A549 (cell line): Measurements from ENCODE around the gene TIAM2.

Source experiments
- HDAC2 ChIP-seq: fragments of 200-600 bp; sonication (generic); IDR thresholded peaks from 2 replicates; pipeline ENCODE4 v1.6.1; 2016
- JUN ChIP-seq, 2 experiments: fragments of >200 bp; sonication (Bioruptor Twin); formaldehyde crosslinking; IDR thresholded peaks; 2 replicates in 1 of 2; 3 replicates in 1 of 2; pipeline ENCODE4 v1.6.1; 2016 to 2017
- MAZ ChIP-seq: fragments of 150-350 bp; IDR thresholded peaks from 2 replicates; pipeline ENCODE4 v1.6.1; 2014; ENCODE audit warnings: antibody characterized with exemption, low read depth, low read length, borderline replicate concordance
- NPAS2 ChIP-seq: fragments of 250-450 bp; sonication (Bioruptor Pico); IDR thresholded peaks from 2 replicates; pipeline ENCODE4 v1.8.0; 2022; ENCODE audit warnings: mild to moderate bottlenecking, moderate library complexity, borderline replicate concordance
- POLR2A ChIP-seq: IDR thresholded peaks from 2 replicates; pipeline ENCODE4 v1.6.1; 2012; ENCODE audit warnings: mild to moderate bottlenecking, low read length
- RFX5 ChIP-seq: fragments of 450-650 bp; IDR thresholded peaks from 2 replicates; pipeline ENCODE4 v1.7.1; 2014; ENCODE audit warnings: antibody characterized with exemption, mild to moderate bottlenecking, moderate library complexity
- TF ChIP-seq, protein P1 (sequence below): fragments of >200 bp; sonication (Bioruptor Twin); formaldehyde crosslinking; IDR thresholded peaks from 3 replicates; pipeline ENCODE4 v1.5.1; 2016
- TF ChIP-seq, protein P2 (sequence below): fragments of 150-350 bp; IDR thresholded peaks from 2 replicates; pipeline ENCODE4 v1.6.1; 2014; ENCODE audit warnings: low read depth, mild to moderate bottlenecking, low read length

DNA sequence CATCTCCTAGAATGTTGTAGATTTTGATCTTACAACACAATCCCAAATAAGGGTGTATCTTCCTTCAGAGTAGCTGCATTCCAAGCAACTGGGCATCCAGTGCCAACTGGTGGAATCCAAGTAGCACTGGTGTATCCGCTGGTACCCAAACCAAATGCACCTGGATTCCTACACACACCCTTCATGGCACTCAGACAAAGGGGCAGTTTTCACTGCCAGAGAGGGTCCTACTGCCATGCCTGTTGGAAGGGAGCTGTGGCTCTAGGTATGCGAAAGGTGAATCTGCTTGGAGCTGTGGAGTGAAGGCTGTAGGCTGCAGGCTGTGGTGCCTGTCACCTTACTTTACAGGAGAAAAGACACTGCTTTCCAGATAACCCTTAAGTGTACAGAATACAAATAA is 251.7 kb downstream of the TIAM2 start:
- TF ChIP-seq, protein P1, sequence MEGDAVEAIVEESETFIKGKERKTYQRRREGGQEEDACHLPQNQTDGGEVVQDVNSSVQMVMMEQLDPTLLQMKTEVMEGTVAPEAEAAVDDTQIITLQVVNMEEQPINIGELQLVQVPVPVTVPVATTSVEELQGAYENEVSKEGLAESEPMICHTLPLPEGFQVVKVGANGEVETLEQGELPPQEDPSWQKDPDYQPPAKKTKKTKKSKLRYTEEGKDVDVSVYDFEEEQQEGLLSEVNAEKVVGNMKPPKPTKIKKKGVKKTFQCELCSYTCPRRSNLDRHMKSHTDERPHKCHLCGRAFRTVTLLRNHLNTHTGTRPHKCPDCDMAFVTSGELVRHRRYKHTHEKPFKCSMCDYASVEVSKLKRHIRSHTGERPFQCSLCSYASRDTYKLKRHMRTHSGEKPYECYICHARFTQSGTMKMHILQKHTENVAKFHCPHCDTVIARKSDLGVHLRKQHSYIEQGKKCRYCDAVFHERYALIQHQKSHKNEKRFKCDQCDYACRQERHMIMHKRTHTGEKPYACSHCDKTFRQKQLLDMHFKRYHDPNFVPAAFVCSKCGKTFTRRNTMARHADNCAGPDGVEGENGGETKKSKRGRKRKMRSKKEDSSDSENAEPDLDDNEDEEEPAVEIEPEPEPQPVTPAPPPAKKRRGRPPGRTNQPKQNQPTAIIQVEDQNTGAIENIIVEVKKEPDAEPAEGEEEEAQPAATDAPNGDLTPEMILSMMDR: no peak
- TF ChIP-seq, protein P2, sequence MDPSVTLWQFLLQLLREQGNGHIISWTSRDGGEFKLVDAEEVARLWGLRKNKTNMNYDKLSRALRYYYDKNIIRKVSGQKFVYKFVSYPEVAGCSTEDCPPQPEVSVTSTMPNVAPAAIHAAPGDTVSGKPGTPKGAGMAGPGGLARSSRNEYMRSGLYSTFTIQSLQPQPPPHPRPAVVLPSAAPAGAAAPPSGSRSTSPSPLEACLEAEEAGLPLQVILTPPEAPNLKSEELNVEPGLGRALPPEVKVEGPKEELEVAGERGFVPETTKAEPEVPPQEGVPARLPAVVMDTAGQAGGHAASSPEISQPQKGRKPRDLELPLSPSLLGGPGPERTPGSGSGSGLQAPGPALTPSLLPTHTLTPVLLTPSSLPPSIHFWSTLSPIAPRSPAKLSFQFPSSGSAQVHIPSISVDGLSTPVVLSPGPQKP: no peak
- no peak for TF ChIP-seq JUN (IDR thresholded peaks at IDR 0.05)
- no peak for TF ChIP-seq RFX5
- no peak for TF ChIP-seq POLR2A
- TF ChIP-seq MAZ: no peak
- TF ChIP-seq NPAS2 (CRISPR knock-in tag): no peak
- TF ChIP-seq HDAC2: no peak
